GM19240 (cell line): Measurements from ENCODE around the gene TMEM97.
A peak's percentile ranks its signal among the peaks of the same experiment; 100 is the strongest.
"Not testable (repeated sequence)": the region's sequence is repeated elsewhere in the genome, so short reads cannot be mapped to it uniquely, and the experiment has no call there.

Experiments
- DNase-seq: peaks from one replicate; pipeline ENCODE4 v3.0.0; 2011; ENCODE audit warnings: low spot score; ENCODE audit not compliant: insufficient read length

Gene TMEM97

DNA sequence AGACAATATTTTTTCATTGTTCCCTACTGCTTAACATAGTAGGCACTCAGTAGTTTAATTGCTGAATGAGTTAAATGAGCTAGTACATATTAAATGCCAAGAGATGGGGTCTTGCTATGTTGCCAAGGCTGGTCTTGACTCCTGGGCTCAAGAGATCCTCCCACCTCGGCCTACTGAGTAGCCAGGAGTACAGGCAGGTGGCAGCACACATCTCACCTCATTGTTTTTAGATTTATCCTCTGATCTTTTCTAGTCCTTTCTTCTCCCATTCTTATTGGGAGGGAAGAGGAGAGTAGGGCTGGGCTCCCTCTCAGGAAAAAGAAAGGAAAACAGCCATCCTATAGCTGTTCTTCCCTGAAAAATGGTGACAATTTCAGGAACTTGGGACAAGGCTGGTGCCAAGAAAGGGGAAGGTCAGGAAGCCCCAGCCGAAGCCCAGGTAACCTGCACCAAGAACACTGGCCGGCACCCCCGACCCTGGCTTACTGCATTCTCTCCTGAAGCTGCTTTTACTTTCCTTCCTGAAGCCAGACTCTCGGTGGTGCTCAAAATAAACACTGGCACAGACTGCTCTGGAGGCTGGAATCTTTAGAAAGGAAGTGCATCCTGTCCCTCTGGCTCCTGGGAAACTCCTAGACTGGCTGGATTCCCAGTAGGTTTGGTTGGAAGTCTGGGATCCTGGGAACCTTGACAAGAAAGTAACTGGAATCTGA lies 19.2 kb downstream of the TMEM97 start:
- DNase-seq = no peak

DNA sequence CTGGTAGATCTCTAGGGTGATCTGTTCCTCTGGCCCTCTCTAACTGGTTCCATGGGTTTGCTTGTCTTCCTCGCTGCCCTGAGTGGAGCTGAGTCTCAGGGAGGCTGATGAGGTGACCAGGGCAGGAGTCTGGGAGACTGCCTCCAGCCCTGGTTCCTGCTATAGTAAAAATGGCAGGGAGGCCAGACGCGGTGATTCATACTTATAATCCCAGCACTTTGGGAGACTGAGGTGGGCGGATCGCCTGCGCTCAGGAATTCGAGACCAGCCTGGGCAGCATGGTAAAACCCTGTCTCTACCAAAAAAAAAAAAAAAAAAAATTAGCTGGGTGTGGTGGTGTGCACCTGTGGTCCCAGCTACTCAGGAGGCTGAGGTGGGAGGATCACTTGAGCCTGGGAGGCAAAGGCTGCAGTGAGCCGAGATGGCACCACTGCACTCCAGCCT lies 19.8 kb downstream of the TMEM97 start:
- DNase-seq = not testable (repeated sequence)

DNA sequence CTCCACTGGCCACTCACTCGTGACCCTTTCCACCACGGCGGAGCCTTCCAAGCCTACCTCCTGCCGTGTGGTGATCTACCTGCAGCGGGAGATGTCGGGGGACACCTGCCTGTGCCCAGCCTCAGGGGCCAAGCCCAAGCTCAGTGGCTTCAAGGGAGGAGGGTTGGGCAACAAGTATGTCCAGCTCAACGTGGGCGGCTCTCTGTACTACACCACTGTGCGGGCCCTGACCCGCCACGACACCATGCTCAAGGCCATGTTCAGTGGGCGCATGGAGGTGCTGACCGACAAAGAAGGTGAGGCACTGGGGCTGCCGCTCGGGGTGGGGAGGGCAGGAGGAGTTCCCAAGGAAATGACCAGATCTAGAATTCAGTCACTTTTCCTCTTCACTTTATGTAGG lies 20.4 kb downstream of the TMEM97 start:
- DNase-seq = no peak

GRCh38 chr17:28340374-28340773 lies 21.4 kb downstream of the TMEM97 start:
- DNase-seq = no peak

DNA sequence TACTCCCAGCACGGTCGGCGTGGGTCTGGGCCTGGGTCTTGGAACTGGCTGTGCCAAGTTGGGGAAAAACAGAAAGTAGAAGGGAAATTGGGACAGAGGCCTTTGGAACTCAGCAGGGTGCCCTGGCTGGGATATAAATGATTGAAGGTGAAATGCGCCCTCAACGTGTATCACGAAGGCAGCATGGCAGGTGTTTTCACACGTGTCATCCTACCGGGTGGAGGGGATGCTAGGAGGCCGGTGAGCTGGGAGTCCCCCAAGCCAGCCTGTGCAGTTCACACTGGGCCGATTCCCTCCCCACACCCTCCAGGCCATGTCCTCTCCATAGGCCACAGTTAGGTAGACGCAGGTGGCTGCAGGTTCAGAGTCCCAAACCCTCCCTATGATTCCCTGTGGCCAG lies 22.5 kb downstream of the TMEM97 start:
- DNase-seq = no peak

DNA sequence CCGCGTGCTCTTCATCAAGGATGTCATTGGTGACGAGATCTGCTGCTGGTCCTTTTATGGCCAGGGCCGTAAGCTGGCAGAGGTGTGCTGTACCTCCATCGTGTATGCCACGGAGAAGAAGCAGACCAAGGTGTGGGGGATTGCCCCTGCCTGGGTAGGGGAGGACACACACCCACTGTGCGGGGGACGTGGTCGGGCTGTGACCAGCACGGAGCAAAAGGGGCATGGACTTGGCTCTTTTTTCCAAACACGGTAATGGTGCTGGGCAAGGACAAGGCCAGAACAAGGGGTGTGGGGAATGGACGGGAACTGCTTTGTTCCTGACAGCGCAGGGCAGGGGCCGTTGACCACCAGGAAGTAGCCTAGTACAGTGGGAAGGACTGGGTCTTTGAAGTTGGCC lies 23.3 kb downstream of the TMEM97 start:
- no peak for DNase-seq

DNA sequence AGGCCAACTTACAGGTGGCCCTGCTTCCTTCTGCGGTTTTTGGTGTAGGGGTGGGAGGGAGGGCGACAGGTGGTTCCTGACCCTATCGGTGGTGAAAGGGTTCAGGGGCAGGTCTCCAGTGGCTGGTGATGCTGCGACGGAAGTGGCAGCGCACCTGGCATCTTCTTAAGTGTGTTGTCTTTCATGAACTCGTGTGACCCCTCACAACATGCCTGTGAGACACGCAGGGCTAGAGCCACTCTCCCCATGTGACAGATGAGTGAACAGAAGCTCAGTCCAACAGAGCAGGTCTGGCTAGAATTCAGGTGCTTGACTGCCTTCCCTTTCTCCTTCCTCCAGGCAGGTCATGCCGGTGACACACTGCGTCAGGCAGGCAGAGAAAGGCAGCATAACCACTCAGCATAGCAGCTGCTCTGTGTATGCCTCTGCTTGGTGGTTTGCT lies 24.5 kb downstream of the TMEM97 start:
- no peak for DNase-seq

- no peak for DNase-seq
Observed at GRCh38 chr17:28344011-28344410, 25.0 kb downstream of the TMEM97 start.

DNA sequence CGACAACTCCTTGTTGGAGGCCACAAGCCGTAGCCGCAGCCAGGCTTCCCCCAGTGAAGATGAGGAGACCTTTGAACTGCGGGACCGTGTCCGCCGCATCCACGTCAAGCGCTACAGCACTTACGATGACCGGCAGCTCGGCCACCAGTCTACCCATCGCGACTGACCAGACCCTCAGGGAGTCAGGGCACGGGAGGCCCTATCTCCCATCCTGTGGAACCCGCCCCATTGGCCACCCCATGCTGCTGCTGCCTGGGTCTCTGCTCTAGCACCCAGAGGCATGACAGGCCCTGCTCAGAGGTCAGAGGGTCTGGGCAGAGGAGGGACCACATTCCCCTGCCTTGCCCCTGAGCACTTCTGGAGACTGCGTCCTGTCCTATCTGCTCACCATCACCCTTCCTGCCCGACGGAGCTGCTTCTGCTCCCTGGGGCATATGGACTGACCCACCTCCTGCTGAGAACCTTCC lies 25.5 kb downstream of the TMEM97 start:
- no peak for DNase-seq

DNA sequence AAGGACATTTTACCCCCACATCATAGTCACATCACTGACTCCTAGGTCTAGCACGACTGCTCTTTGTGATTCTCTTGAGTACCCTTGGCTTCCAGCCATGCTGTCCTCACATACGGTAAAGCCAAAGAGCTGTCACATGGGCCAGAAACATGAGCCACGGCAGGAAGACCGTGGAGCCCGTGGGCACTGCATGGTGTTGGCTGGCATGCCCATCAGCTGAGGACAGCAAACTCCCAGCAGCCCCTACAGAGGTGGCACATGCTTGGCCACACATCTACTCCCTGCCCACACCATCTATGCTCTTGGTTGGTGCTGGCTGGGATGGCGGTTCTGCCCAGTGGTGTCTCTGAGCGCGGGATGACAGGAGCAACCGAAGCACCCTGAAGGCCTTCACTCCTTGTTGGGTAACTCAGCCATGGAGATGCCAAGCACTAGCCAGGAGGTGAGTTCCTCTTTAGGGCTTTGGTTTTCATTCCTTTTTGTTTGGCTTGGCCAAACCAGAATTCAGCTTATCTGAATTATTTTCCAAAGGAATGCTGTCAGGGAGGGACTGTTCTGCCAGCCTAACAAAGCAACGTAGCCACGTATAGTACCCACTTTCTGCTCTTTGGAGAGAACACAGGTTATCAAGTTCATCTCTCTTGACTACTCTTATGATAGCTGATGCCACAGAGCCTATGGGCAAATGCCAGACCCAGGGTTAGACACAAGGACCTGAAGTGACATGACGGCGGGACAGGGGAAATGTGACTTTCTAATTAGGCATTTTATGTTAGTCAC lies 26.6 kb downstream of the TMEM97 start:
- DNase-seq = no peak

GRCh38 chr17:28346199-28346580 lies 27.2 kb downstream of the TMEM97 start:
- DNase-seq = no peak

DNA sequence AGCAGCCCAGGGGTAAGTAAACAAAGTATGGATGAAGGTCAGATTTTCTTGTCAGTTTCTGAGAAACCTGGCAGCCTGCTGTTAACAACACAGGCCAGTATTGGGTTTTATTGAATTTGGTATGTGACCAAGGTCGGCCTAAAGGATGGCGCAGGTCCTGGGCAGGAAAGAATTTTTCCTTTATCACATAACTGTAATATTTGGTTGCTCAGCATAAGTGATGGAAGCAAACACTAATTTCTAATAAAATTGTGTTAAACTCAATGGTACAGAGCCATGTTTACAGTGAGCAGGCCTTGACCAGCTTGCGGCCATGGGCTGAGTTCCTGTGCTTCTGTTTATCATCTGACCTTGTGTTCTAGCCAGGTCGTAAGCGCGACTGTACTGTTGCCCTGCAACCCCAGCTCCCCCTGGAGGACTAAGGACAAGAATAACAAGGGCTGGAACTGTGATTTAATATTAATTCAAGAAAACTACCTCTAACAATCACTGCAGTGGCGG lies 27.8 kb downstream of the TMEM97 start:
- DNase-seq = no peak

DNA sequence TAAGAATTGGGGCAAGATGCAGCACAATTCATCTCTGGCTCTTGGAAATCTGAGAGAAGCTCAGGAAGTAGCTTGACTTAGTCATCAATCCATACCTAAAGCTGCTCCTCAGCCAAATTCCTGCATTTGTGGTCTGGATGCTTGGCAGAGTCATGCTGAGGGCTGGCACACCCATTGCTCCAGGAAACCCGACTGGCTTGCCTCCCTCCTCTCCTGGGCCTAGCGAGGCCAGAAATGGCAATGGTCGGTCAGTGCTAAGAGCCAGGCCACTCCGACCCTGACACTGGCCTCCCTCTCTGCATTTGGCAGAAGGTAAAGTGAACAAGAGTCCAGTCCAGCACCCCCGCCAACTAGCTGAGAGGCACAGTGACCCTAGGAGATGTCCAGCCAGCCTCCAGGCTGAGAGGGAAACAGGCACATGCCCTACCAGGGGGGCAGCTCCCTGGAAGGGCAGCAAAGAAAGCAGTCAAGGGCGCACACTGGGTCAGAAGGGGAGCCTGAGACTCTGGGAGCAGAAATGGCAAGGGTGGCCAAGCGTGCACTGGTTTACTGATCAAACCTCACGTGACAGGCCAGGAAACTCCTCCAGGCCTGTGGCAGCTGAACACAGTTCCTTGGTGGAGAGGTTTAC lies 28.4 kb downstream of the TMEM97 start:
- no peak for DNase-seq

DNA sequence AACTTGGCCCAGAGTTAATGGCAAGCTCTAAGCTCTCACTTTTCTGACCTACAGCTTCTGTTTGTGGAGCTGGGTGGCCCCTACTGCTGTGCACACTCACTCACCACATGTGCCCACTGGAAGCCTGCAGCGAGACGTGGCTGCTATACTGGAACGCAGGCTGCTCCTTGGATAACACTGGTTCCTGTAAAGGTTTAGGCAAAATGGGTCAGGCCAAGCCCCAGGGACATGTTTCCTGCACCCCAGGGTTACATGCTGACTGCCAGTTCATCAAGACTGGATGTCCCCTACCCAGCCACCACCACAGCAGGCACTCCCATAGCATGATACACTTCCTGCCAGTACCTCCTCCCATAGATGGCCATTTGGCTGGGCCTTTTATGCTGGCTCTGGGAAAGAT lies 30.0 kb downstream of the TMEM97 start:
- no peak for DNase-seq

GRCh38 chr17:28350271-28350670 lies 31.3 kb downstream of the TMEM97 start:
- DNase-seq = no peak

GRCh38 chr17:28357061-28357900 lies 38.3 kb downstream of the TMEM97 start, which contains the start of gene POLDIP2:
POLDIP2 (minus strand) TSS chr17:28357527; CDS start chr17:28357448, 79 bp downstream.
- peak; percentile 96 for DNase-seq

- no peak for DNase-seq
Observed at GRCh38 chr17:28357901-28358197, 38.8 kb downstream of the TMEM97 start.

DNA sequence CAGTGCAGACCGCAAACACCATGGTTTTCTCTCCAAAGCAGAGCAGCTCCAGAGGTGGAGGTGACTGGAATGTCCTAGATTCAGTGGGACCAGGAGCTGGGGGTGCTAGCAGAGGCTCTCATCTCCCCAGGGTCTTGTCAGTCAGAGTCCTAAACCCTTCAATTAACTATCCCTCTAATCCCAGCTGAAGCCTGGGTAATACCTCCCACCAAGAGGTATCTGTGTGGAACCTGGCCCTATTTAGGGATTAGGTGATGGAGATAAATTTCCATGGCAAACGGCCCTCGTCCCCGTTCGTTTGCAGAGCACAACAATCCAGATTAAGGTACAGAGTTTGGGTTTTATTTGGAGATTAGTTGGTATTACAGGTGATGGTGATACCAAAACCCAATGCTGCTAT lies 44.2 kb downstream of the TMEM97 start:
- no peak for DNase-seq

DNA sequence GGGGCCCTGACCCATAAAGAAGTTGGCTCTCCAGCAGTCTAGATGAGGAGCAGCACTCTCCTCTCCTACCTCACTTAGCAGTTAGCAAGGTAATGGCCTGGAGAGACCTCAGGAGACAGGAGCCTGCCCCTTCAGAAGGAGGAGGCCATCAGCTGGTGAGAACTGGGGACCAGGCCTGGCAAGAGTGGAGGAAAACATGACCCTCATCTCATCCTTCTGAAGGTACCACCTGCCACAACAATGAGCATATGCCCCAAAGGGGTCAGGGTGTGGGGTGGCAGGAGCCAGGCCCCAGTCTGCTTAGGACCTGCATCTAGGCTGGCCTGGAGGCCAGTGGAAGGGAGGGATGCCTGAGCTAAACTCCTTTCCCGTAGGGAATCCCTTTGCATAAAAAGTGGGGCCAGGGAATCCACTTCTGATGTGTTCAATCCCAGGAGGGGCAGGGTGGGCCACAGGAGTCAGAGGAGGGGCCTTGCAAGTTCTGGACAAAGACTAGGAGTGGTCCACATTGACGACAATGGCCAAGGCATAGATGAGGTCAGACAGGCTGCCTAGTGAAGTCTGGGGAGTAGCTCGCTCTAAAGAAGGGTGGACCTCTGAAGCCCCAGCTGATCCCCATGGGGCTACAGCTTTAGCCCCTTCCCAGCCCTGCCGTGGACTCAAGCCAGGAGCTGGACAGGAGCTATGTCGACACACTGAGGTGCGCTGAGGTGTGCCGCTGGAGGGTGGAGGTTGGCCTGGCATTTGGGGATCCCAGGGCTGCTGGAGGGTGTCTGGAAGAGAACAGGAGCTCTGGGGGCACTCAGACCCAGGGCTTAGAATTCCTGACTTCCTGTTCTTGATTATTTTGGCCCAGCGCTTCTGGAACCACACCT lies 45.0 kb downstream of the TMEM97 start:
- no peak for DNase-seq

GRCh38 chr17:28364665-28365363 lies 45.8 kb downstream of the TMEM97 start, which contains the start of gene SEBOX:
SEBOX (minus strand) TSS chr17:28365199; CDS start chr17:28365151, 48 bp downstream.
- DNase-seq = no peak
